Stimulated activated CD4-positive, alpha-beta T cell treated with anti-CD3 and anti-CD28 coated beads, Interleukin-15, amount 100 ng/mL, for 24 hours (primary cell): ENCODE results near the gene ATF6.
A peak's percentile ranks its signal among the peaks of the same experiment; 100 is the strongest.

Source experiments
- DNase-seq: peaks from one replicate; pipeline ENCODE4 v3.0.0-alpha.2; 2020

Gene ATF6

DNA sequence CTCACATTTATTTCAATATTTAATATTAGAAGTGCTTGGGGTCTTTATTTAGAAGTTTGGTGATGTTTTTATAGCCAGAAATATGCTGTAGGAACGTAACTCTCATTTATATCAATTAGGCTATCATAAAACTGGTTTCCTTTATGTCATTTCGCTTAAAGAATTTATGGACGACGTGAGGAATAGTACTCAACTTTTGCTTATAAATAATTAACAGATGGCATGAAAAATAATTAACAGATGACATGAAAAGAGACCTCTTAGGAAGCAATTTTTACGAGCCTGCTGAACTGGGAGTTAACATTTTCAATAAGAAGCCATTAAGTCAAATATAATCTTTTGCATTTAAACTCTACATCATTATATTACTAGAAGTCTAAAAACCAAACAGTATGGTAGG lies 134.0 kb downstream of the ATF6 start:
- DNase-seq: no peak

DNA sequence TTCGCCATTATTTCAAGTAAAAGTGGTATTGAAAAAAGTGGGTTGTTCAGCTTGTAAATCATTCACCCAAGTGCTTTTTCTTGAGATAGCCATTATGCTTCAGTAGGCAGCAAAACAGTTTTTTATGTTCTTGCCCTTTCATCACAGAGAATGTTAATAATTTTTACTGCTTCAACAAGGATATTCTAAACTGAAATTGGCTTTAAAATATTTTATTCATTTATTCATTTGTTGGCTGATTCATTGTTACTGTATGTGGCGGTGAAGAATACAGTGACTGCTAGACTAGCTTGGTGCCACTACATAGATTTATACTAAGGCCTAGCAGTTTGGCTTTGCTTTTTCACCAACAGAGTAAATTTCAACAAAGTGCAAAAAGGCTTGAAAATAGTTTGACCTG lies 136.1 kb downstream of the ATF6 start:
- DNase-seq: no peak

DNA sequence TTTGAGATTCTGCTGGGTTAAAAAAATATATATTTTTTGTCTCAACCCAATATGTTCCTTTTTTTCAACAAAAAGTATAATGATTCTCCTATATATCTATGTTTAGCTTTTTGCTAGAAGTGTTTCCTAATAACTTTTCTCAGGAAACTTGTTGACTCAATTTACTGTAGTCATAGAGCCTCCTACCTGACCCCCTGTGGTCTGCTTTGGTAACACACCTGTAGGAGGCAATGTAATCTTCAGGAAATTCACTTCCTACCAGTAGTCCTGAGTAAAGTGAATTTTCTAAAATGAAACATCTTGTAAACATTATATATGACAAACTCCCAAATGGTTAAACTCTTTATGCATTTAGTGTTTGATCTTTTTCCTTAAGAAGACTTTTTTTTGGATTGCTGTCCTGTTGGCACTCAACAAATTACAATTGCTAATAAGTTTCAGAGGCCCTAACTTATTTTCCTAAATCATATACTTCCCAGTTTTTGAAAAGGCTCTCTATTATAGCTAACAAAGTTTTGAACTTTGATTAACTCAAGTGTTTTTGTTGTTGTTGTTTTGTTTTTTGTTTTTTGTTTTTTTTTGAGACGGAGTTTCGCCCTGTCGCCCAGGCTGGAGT lies 139.3 kb downstream of the ATF6 start:
- DNase-seq: peak; percentile 42

DNA sequence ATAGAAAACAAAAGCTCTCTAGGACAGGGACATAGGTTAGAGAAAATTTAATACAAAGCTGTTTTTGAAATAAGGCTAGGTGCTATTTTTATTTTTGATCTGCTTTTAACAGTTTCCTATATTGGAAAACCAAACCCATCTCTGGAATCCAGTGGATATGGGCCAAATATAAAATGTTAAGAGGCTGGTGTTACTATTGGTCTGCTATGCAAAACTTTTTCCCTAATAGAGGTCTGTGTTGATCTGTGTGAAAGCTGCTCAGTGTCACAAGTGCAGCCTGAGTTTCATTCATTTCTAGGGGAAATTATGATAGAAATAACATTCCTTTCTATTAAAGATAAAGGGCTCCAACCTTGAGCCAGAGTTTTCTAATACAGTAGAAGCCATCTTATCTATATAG lies 141.1 kb downstream of the ATF6 start:
- DNase-seq: no peak

DNA sequence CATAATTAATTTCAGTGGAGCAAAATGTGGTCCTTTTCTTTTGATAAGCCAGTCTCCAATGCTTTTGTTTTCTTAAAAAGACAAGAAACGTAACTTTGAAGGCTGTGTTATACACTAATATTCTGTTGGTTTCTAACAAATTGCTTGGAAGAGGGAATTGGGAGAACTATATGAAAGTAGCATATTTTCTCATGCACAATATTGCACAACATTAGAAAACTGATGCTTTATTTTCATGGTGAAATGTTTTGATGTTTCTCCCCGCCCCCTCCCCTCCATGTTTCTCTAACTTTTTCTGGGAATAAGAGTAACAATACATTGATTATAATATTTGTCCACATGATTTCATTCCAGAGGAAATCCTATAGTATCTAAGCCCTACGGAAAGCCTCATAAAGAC lies 142.1 kb downstream of the ATF6 start:
- no peak for DNase-seq

DNA sequence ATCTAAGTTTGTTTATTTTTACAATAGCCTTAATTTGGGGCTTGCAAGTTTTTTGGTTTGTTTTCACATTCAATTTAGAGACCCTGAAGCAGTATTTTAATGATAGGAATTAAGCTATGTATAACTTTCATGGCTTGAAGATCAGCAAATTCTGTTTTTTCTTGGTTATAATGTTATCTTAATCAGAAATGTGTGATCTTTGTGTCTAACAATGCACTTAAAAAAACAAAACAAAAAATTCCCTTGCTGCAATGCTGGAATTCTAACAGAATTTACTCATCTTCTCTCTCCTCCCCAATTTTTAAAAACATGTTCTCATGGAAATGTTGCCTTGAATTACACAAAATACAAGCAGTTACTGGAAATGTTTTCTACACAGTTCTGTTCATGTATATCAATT lies 144.5 kb downstream of the ATF6 start:
- no peak for DNase-seq

DNA sequence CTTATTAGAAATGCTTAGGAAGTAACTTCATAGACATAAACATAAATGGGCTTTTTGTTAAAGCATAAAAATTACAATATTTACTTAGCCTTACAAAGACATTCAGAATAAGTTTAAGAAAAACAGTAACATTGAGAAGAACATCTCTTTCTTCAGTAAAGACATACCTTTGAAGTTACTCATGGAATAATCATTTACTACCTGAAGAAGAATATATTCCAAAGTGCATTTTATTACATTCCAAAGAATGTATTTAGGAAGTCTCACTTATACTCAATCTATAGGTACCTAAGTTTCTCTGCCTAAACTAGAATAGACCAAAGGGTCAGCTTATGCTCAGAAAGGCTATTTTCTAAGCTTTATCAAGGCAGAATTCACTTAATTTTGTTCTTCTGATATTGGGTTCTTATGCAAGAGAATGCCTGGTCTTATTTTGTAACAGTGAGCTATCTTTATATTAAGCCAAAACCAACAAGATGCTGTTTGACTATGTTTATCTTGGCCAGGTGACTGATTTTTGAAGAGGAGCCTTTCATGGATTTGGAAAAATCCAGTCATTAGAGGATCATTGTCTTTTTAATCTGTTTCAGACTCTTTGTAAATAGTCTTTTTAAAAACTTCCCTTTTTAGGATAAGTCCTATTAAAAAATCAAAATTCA lies 147.5 kb downstream of the ATF6 start:
- DNase-seq: no peak

DNA sequence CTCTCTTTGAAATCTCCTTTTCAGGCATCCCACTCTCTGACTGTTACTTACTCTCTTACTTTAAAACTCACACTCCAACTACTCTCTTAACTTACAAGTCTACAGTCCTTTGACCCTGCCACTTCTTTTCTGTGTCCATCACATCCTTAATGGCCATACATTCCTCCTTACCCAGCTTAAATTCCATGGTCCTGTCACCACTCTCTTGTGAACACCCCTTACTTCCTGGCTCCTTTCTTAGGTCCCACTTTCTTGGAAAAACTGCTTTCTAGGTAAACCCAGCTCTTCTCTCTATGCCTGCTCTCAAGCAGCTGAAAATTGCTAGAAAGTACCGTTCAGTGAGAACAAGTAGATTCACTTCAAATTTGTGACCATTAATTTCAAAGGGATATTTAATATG lies 148.5 kb downstream of the ATF6 start:
- no peak for DNase-seq

DNA sequence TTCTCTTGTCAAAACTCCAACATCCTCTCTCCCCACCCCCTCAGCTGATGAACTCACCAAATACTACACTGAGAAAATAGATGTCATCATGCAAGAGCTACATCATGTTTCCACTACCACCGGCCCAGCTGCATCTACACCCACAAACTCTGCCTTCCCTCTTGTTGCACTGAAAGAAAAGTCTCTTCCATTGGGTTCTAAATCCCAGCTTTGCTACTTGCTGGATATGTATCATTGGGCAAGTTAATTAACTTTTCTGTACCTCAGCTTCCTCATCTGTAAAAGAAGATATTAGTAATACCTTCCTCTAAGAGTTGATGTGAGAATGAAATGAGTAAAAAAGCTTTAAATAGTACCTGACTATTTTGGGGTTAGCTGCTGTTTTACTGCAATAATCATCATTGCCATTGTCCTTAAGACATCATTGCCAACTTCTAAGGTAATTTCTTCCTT lies 149.0 kb downstream of the ATF6 start:
- DNase-seq: peak; percentile 64

DNA sequence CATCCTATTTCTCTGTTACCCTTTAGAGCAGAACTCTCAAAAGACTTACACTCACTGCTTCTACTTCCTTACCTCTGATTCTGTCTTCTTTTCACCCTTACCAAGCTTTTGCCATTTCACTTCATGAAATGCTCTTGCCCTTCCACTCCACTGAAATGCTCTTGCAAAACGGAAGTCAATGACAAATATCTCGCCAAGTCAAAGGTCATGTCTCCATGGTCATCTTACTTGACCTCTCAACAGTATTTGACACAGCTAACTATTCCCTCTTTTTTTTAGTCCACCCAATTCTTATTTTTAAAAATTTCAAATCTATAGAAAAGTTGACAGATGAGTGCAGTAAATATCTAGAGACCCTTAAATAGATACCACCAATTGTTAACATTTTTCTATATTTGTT lies 149.9 kb downstream of the ATF6 start:
- DNase-seq: no peak

DNA sequence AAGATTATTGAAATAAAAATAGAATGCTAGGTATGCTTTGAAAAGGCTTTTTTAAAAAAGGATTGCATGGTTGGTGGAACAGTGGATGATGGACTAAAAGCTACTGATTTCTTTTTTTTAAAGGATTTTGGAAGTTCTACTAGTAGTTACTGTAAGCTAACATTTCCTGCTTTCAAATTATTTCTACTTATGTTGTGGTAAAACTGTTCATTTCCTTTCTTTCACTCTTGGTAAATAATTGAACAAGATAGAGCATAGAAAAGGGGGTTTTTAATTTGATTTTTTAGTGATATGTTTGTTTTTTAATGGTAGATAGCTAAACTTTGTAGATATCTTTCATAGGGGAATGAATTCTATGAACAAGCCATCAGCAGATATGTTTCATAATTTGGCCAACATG lies 153.1 kb downstream of the ATF6 start:
- DNase-seq: no peak

DNA sequence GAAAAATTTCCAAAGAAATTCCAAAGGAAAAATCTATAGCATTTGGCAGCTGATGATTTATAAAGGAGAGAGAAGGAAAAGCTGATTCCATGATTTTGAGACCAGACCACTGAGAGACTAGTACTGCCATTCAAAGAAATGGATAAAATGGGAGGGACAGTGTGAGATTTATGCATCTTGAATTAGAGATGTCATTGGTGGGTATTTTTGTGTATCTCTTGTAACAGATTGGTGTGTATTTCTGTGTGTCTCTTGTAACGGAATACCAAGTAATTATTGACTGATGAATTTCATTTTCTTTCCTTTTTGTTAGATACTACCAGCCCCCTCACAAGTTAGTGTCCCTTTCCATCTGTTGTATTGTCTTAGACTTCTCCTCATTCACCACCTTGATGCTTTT lies 155.4 kb downstream of the ATF6 start:
- no peak for DNase-seq

DNA sequence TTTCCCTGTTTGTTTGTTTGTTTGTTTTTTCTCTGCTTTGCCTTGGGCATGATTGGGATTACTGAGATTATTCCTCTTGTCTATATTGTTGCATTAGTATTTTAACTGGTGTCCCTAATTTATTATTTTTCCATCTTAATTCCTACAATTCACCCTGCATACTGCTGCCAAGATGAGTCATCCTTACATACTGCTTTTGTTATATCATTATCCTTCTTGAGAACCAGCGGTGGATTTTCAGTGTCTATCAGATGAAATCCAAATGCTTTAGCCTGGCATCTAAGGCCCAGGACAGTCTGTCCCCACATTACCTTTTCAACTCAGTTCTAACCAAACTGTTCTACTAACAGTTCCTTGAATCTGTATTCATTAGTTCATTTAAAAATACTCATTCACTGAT lies 155.9 kb downstream of the ATF6 start:
- DNase-seq: no peak

DNA sequence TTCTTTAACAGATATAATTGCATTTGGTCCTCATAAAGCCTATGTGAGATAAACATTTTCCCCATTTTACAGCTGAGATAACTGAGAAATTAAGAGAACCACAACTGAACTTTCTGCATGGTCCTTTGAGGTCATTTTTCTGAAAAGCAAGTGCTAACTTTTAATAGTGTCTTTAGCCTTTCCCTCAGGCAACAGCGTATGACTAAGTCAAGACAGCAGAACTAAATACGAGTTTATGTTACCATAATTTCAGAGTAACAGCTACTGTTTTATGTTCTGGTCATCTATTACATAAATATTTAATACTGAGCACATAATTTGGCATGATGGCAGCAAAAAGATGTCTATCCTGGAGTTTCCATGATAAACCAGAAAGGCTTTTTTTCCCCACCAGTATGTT lies 161.9 kb downstream of the ATF6 start:
- no peak for DNase-seq

DNA sequence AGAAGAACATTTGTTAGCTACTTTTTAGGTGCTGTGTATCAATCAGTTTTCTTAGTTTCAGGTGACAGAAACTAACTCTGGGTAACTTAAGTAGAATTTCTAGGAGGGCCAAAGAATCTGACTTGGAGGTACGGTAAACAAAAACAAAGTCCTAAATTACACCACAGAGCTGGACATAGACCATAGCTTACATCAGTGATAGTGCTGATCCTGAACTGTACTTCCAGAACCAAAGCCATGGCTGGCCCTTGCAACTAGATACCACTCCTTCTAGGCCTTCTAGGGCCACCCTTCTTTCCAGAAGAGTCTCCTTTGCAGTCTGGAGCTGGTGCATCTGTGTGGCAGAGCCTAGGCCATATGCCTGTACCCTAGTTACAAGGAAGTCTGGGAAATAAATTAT lies 163.0 kb downstream of the ATF6 start:
- DNase-seq: no peak

DNA sequence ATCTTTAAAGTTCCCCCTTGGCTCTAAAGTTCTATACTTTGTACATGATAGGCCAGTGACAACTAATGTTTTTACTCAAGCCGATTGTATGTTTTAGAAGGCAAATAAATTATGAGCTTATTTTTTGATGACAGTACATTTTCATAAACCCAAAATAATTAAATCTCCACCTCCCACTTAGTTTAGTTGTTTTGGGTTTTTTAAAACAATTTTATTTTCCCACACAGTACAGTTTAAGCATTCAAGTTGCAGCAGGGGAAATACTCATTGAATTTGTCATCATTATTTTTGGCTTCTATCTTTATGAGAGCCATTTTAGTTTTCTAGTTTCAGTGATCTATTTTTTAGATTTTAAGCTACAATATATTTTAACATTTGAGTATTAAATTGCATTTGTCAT lies 163.9 kb downstream of the ATF6 start:
- DNase-seq: no peak

DNA sequence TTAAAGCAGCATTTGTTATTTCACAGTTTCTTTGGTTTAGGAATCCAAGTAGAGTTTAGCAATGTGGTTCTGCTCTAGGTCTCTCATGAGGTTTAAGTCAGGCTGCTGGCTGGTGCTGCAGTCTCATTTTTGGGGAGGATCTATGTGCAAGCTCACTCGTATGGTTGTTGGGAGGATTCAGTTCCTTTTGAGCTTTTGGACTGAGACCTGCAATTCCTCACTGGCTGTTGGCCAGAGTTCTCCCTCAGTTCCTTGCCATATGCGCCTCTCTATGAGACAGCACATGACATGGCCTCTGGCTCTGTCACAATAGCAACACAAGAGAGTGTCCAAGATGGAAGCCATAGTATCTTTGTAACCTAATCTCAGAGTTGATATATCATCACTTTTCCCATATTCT lies 166.5 kb downstream of the ATF6 start:
- DNase-seq: no peak

DNA sequence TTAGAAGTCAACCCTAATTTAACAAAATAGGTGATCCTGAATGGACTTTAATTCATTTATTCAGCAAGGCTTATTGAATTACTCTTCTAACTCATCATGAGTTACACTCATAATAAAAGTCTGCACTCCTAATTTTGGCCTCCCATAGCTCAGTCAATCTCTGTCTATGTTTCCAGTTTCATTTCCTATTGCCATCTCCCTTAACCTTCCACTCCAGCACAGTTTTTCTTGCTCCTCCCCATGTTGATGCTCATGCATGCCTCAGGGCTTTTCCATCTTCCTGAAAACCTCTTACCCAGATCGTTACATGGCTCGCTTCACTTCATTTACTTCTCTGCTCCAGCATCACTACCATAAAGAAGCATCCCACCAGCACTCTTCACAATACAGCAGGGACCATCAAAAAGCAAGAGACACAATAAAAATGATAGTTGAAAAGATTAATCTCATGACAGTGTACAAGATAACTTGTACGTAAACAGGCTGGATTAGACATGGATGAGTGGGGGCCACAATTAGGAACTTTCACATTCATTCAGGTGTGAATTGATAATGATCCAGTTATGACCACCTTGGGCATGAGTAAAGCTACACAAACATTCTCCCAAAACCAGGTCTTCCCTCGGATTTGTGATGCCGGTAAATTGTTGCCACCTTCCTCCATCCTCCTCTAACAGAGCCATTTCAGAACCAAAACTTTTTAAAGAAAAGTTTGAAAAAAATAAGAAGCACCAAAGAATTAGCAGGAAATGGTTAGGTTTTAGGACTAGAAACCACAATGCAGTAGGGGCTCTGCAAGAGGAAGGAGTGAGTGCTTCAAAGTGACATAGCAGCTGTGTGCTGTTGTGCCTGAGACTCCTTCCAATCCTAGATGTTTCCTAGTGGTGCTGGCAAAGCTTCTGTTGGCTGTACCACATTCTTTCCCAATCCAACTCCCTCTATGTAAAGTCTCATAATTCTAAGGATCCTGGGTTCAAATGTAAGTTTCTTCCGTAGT lies 167.8 kb downstream of the ATF6 start:
- no peak for DNase-seq

DNA sequence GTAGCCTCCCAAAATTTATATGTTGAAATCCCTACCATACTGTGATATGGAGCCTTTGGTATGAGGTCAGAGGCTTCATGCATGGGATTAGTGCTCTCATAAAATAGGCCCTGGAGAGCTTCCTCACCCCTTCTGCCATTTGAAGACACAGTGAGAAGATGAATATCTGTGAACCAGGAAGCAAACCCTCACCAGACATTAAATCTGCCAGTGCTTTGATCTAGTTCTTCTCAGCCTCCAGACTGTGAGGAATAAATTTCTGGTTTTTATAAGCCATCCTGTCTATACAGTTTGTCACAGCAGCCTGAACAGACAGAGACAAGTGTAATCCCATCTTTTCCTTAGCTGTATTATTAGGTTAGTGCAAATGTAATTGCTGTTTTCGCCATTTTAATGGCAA lies 169.1 kb downstream of the ATF6 start:
- no peak for DNase-seq

DNA sequence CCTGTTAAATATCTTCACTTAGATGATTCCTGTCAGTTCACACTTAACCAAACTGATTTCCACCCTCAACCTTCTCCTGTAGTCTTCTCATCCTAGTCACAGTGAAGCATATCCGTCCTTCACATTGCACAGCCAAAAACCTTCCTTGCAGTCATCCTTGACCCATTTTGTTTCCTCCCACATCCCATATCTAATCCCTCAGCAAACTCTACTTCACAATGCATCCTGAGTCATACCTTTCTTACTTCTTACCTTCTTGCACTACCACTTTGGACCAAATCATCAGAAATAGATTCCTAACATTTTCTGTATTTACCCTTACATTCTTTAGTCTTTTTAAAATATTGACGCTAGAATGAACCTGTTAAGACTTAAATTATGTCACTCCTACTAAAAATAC lies 170.7 kb downstream of the ATF6 start:
- DNase-seq: no peak

DNA sequence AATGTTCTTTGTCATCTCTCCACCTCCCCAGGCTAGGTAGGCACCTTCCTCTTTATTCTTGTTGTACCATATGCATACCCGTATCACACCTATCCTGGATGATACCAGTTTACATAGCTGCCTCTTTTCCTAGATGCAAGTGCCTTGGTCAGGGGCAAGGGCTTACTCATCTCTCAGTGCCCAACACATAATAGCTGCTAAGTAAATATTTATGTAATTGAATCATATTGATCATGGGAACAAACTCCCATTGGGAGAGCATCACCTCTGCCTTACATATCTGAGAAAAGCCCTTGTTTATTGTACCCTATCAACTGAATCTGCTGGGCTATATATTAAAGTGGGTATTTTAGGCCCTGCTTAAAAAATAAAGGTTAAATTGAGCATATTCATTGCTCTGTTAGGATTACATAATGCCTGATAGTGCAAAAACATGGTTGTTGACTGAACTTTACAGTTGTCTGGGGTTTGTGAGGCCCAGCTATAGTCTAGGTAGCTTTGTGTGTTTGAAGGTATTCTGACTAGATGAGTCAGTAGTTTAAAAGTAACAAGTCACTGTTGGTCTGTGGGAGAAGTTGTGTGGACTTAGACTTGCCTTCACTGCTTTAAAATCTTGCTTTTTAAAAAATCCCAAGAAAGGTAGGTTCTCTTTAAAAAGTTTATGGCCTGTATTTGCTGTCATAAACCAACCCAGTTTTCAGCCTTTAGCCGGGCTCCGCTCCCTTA lies 174.9 kb downstream of the ATF6 start:
- DNase-seq: no peak

DNA sequence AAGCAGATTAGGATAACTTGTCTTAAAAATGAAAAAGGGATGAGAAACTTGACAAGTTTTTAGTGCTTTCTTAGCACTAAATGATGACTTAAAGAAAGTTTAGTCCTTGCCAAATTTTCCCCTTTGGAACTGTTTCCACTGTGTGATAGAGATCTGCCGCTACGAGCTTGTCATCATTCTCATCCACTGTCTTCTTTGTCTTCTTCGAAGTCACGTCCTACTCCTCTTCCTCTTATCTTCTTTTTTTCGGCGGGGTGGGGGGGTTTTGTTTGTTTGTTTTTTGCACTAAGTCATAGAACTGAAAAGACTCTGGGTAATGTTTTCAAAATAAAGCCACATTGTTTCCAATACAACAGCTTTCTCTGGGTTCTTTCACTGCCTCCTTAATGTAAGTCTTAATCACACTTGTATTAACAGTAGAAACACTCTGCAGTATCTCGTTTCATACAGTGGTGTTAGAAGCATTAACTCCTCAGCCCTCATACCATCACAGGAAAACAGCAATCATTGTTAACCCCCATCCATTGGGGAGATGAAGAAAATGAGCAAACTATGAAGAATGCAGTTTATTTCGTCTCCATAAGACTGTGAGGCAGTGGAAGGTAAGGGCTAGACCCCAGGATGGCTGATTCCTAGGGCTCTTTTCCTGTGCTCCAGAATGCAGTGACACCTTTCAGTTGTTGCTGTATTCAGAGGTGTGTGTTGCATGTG lies 175.8 kb downstream of the ATF6 start:
- no peak for DNase-seq

DNA sequence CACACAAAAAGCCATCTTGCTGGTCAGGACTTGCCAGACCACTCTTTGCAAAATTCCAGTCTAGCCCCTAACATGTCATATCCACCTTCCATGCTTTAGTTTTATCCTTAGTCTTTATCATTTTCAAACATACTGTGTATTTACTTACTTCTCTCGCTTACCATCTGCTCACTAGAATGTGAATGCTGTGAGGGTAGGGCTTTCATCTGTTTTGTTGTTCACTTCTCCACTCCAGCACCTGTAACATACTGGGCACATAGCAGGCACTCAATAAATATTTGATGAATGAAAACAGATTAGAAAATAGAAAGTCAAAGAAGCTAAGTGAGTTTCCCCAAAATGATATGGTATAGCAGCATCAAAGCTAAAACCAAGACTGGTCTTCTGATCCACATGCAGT lies 177.6 kb downstream of the ATF6 start:
- no peak for DNase-seq
